H1 (cell line): Measurements from ENCODE around the gene ABHD16A. TPM values are rescaled to one million over a fixed set of nuclear protein-coding genes. Genes with fewer than 3 reads are reported as not detected.
A peak's percentile ranks its signal among the peaks of the same experiment; 100 is the strongest.

Experiments
- CTCF ChIA-PET: fragments of 300-600 bp; sonication (Branson Sonifier 250); formaldehyde crosslinking; loops from one replicate; lab custom pipeline; 2021; ENCODE audit not compliant: partially characterized antibody; lab: Charles Lee
- POLR2A ChIA-PET: fragments of 300-600 bp; sonication (Branson Sonifier 250); formaldehyde crosslinking; loops from one replicate; lab custom pipeline; 2021; ENCODE audit warnings: inconsistent platforms; ENCODE audit not compliant: partially characterized antibody; lab: Charles Lee
- DNase-seq, 2 experiments: peaks; one replicate each; pipeline versions ENCODE4 v3.0.0 to v3.0.0-alpha.2; 2010 to 2022; ENCODE audit warnings: low spot score in 2 of 2, low read depth in 1 of 2, mixed read lengths in 1 of 2
- FAIRE-seq: peaks from 2 replicates; lab custom pipeline; 2011; peaks lifted over from hg19 to GRCh38; lab: Jason Lieb, UNC
- H2AFZ ChIP-seq: 2 replicates; pipeline ENCODE4 v1.8.1; 2012; ENCODE audit warnings: low read length, inconsistent platforms
- H2AK5ac ChIP-seq: 2 replicates; pipeline ENCODE4 v1.6.1; 2013; ENCODE audit warnings: low read depth, low read length
- H2BK120ac ChIP-seq: replicated peaks from 2 replicates; pipeline ENCODE3; 2013; ENCODE audit warnings: low read depth, low read length, inconsistent platforms
- H2BK12ac ChIP-seq: 2 replicates; pipeline ENCODE4 v1.6.1; 2013; ENCODE audit warnings: low read depth, low read length
- H2BK15ac ChIP-seq: 2 replicates; pipeline ENCODE4 v1.6.1; 2013; ENCODE audit warnings: low read length
- H2BK20ac ChIP-seq: 2 replicates; pipeline ENCODE4 v1.6.1; 2013; ENCODE audit warnings: low read length
- H2BK5ac ChIP-seq: 2 replicates; pipeline ENCODE4 v1.6.1; 2013; ENCODE audit warnings: low read depth, low read length
- H3K14ac ChIP-seq: 2 replicates; pipeline ENCODE4 v1.6.1; 2013; ENCODE audit warnings: inconsistent platforms; ENCODE audit not compliant: insufficient read length
- H3K18ac ChIP-seq: 2 replicates; pipeline ENCODE4 v1.6.1; 2013; ENCODE audit warnings: low read length; ENCODE audit errors: extremely low read depth
- H3K23ac ChIP-seq: 2 replicates; pipeline ENCODE4 v1.6.1; 2013; ENCODE audit warnings: inconsistent platforms; ENCODE audit not compliant: insufficient read length
- H3K23me2 ChIP-seq: 2 replicates; pipeline ENCODE4 v1.6.1; 2013; ENCODE audit warnings: low read depth, low read length
- H3K27ac ChIP-seq: 2 replicates; pipeline ENCODE4 v1.6.1; 2011; ENCODE audit warnings: low read depth, low read length, inconsistent platforms
- H3K27me3 ChIP-seq, 4 experiments: replicated peaks in 1 of 4; 1 replicate in 1 of 4; 2 replicates in 3 of 4; pipeline versions ENCODE4 v1.6.1 to v1.8.1; 2011 to 2013; ENCODE audit warnings: low read length in 3 of 4, mild to moderate bottlenecking in 3 of 4, inconsistent platforms in 2 of 4, mixed read lengths in 2 of 4, moderate library complexity in 1 of 4; ENCODE audit not compliant: control insufficient read depth in 3 of 4, insufficient read depth in 3 of 4; ENCODE audit errors: extremely low read depth in 1 of 4
- H3K36me3 ChIP-seq, 4 experiments: 2 replicates each; pipeline versions ENCODE4 v1.6.1 to v1.8.1; 2011 to 2013; ENCODE audit warnings: mild to moderate bottlenecking in 4 of 4, low read length in 3 of 4, moderate library complexity in 2 of 4, control low read depth in 1 of 4, inconsistent platforms in 1 of 4; ENCODE audit not compliant: insufficient read depth in 4 of 4, control insufficient read depth in 2 of 4
- H3K4ac ChIP-seq: replicated peaks from 2 replicates; pipeline ENCODE3; 2013; ENCODE audit warnings: low read length, low read depth, mixed read lengths, inconsistent platforms; ENCODE audit not compliant: insufficient read length
- H3K4me1 ChIP-seq, 4 experiments: replicated peaks in 1 of 4; 1 replicate in 1 of 4; 2 replicates in 3 of 4; pipeline versions ENCODE4 v1.6.1 to v1.8.1; 2011 to 2013; ENCODE audit warnings: low read length in 3 of 4, inconsistent platforms in 2 of 4, mixed read lengths in 1 of 4; ENCODE audit not compliant: insufficient read depth in 4 of 4, control insufficient read depth in 3 of 4
- H3K4me2 ChIP-seq, 2 experiments: 2 replicates each; pipeline versions ENCODE4 v1.6.1 to v1.8.1; 2011 to 2013; ENCODE audit warnings: low read depth in 2 of 2, low read length in 2 of 2, control low read depth in 1 of 2, inconsistent platforms in 1 of 2, mild to moderate bottlenecking in 1 of 2; ENCODE audit not compliant: insufficient read depth in 1 of 2
- H3K4me3 ChIP-seq, 4 experiments: fragments of 200-600, 300-600 bp in 1 of 4; sonication (generic), shearing (Covaris generic), sonication (Bioruptor Twin) in 1 of 4; 2 replicates each; pipeline versions ENCODE4 v1.5.1 to v1.8.1; 2011 to 2016; ENCODE audit warnings: low read length in 4 of 4, low read depth in 3 of 4, control low read depth in 2 of 4, inconsistent platforms in 2 of 4, mild to moderate bottlenecking in 2 of 4, mixed read lengths in 1 of 4, moderate library complexity in 1 of 4; ENCODE audit not compliant: insufficient read depth in 2 of 4; ENCODE audit errors: extremely low read depth in 1 of 4
- H3K56ac ChIP-seq: replicated peaks from 2 replicates; pipeline ENCODE3; 2013; ENCODE audit warnings: low read depth, mild to moderate bottlenecking, mixed read lengths, low read length, inconsistent platforms; ENCODE audit not compliant: insufficient read length
- H3K79me1 ChIP-seq: 2 replicates; pipeline ENCODE4 v1.6.1; 2013; ENCODE audit warnings: low read depth, low read length, control low read depth
- H3K79me2 ChIP-seq, 2 experiments: 2 replicates each; pipeline versions ENCODE4 v1.6.1 to v1.8.1; 2012 to 2013; ENCODE audit warnings: low read length in 2 of 2, mild to moderate bottlenecking in 2 of 2, inconsistent platforms in 1 of 2; ENCODE audit not compliant: insufficient read depth in 2 of 2, control insufficient read depth in 1 of 2
- H3K9ac ChIP-seq, 4 experiments: replicated peaks in 1 of 4; 1 replicate in 1 of 4; 2 replicates in 3 of 4; pipeline versions ENCODE4 v1.6.1 to v1.8.1; 2011 to 2013; ENCODE audit warnings: low read depth in 3 of 4, low read length in 3 of 4, control low read depth in 2 of 4, mild to moderate bottlenecking in 2 of 4, moderate library complexity in 2 of 4, inconsistent platforms in 1 of 4; ENCODE audit errors: extremely low read depth in 1 of 4
- H3K9me3 ChIP-seq, 2 experiments: 2 replicates each; pipeline versions ENCODE4 v1.6.1 to v1.8.1; 2012 to 2013; ENCODE audit warnings: mild to moderate bottlenecking in 2 of 2, moderate library complexity in 2 of 2, control low read depth in 1 of 2, inconsistent platforms in 1 of 2, low read depth in 1 of 2, low read length in 1 of 2, mixed read lengths in 1 of 2; ENCODE audit not compliant: insufficient read depth in 2 of 2
- H4K20me1 ChIP-seq, 2 experiments: replicated peaks in 1 of 2; 2 replicates each; pipeline versions ENCODE3 to v1.8.1; 2011 to 2013; ENCODE audit warnings: inconsistent platforms in 2 of 2, low read length in 2 of 2, mild to moderate bottlenecking in 1 of 2; ENCODE audit not compliant: insufficient read depth in 2 of 2, control insufficient read depth in 1 of 2
- H4K5ac ChIP-seq: 2 replicates; pipeline ENCODE4 v1.6.1; 2013; ENCODE audit warnings: low read length, low read depth, mixed read lengths, inconsistent platforms; ENCODE audit not compliant: insufficient read length
- H4K8ac ChIP-seq: 2 replicates; pipeline ENCODE4 v1.8.0; 2013; ENCODE audit warnings: mild to moderate bottlenecking, moderate library complexity, low read length, inconsistent platforms; ENCODE audit not compliant: insufficient read depth; ENCODE audit errors: extremely low read depth
- H4K91ac ChIP-seq: replicated peaks from 2 replicates; pipeline ENCODE3; 2013; ENCODE audit warnings: low read length, mixed read lengths, inconsistent platforms; ENCODE audit not compliant: insufficient read length
- GTF2F1 ChIP-seq: IDR thresholded peaks from 2 replicates; pipeline ENCODE4 v1.6.1; 2012; ENCODE audit warnings: low read depth, low read length, improper control_type of control experiment, borderline replicate concordance
- PHF8 ChIP-seq: fragments of 200-600 bp; sonication (generic); conservative IDR thresholded peaks from 2 replicates; pipeline ENCODE4 v1.7.1; 2012; ENCODE audit warnings: low read depth, mild to moderate bottlenecking, inconsistent platforms, low read length, moderate library complexity
- TCF12 ChIP-seq: IDR thresholded peaks from 2 replicates; pipeline ENCODE4 v1.6.1; 2011; ENCODE audit warnings: low read depth, mild to moderate bottlenecking, low read length
- WGBS, 2 experiments: shearing (Covaris generic) in 1 of 2; methylation state at CpG; one replicate each; pipeline versions ENCODE4 v1.1.6 to v1.1.7; 2013 to 2015; ENCODE audit warnings: low lambda C conversion rate in 2 of 2, mixed read lengths in 2 of 2, inconsistent platforms in 1 of 2, low coverage in 1 of 2, missing lambda C conversion rate in 1 of 2; ENCODE audit not compliant: insufficient replicate concordance in 2 of 2, insufficient coverage in 1 of 2, insufficient read length in 1 of 2; ENCODE audit errors: extremely low coverage in 1 of 2, missing lambda C conversion rate in 1 of 2; 5-methylcytosine and 5-hydroxymethylcytosine counted together
- polyA plus RNA-seq, 7 experiments: library from polyadenylated mRNA; depleted of rRNA in 3 of 7; stranded (reverse) in 5 of 7; unstranded in 2 of 7; fragments of >200 nt in 5 of 7; fragments of 200-250 nt in 2 of 7; gene quantifications; 1 replicate in 5 of 7; 2 replicates in 1 of 7; 4 replicates in 1 of 7; pipeline versions ENCODE4 v1.2.1 to v1.2.3, GENCODE V29; 2011 to 2013; ENCODE audit warnings: missing spikeins in 2 of 7, mixed read lengths in 2 of 7
- total RNA-seq: library from RNA; stranded (reverse); fragmentation: NEBNext Ultra II Directional; extraction: Animal tissue kit (Norgen Biotek cat#: 25700); gene quantifications from 2 replicates; pipeline ENCODE4 v1.2.1, GENCODE V29; 2021
- TF ChIP-seq, protein P1 (sequence below): IDR thresholded peaks from 2 replicates; pipeline ENCODE4 v1.6.1; 2011; ENCODE audit warnings: low read depth, mild to moderate bottlenecking, low read length; ENCODE audit not compliant: insufficient read depth

ABHD16A gene
- total and polyA plus RNA-seq, 2 of the 8 experiments (the other 6 are each of a cell fraction or from before 2014, with no cell fraction given) = 32.9 to 40.2 TPM

DNA sequence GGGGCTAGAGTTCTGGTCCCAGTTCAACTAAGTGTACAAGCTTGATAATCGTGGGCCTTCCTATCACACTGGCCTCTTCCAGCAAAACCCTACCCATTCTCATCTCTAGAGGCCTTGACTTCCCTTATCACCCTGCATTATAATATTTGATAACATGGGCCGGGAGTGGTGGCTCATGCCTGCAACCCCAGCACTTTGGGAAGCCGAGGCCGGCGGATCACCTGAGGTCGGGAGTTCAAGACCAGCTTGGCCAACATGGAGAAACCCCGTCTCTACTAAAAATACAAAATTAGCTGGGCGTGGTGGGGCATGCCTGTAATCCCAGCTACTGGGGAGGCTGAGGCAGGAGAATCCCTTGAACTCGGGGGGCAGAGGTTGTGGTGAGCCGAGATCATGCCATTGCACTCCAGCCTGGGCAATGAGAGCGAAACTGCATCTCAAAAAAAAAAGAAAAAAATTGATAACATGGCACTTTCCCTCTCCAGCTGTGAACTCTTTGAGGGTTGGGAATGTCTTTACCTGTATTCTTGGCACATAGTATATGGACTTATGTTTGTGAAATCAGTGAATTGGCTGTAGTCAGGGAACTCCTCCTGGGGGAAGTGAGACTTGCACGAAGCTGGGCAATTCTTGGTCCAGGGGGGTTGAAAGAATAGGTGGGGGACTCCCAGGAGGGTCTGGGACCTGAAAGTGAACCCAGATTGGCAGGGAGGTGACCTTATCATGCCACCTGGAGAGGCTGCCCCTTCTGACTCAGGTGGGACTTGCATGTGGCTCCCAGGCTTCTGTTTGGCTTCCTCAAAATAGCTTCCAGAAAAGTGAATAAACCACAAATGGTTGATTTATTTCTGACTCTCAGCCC is 41.6 kb downstream of the ABHD16A start:
- H2BK120ac ChIP-seq = no peak overlapping the region
- peaks cover 9% of the 10 kb centered on the region for H3K23me2 ChIP-seq
- FAIRE-seq (no peak), DNase-seq (no peak)
- TF ChIP-seq GTF2F1 (no peak), PHF8 (no peak), TCF12 (no peak)
- TF ChIP-seq, protein P1, sequence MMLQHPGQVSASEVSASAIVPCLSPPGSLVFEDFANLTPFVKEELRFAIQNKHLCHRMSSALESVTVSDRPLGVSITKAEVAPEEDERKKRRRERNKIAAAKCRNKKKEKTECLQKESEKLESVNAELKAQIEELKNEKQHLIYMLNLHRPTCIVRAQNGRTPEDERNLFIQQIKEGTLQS = no peak
- H3K4ac ChIP-seq = no peak overlapping the region
- 90% methylated on average over 11 of the region's 12 CpGs; no CpG with 5 or more reads in 1 of the 2 experiments for WGBS, 2 experiments
- H3K9ac ChIP-seq = no peak overlapping the region
- no peak overlapping the region for H2BK15ac ChIP-seq
- peaks cover 0 to 45% of the 10 kb centered on the region in 2 experiments; a peak in 3 of 4 replicates for H3K79me2 ChIP-seq
- no peak overlapping the region for H3K27ac ChIP-seq
- H2BK12ac ChIP-seq = no peak overlapping the region
- POLR2A ChIA-PET = interaction anchor here (0.5 to 25.5 kb wide), 30 partner anchors 8 to 202 kb away, joined by 3 to 883 read pairs (median 4); partner anchors contain the start of genes AIF1, APOM, ATP6V1G2 and BAG6
- no peak overlapping the region for H3K56ac ChIP-seq
- H4K8ac ChIP-seq = no peak overlapping the region
- no peak overlapping the region for H2AFZ ChIP-seq
- no peak overlapping the region for H2BK5ac ChIP-seq
- H3K27me3 ChIP-seq = no peaks in the 10 kb centered on the region
- H3K79me1 ChIP-seq = peaks cover 10% of the 10 kb centered on the region
- no peak overlapping the region for H4K91ac ChIP-seq
- no peak overlapping the region for H2BK20ac ChIP-seq
- no peak overlapping the region for H3K18ac ChIP-seq
- H3K4me1 ChIP-seq = peaks cover 0 to 15% (median 4%) of the 10 kb centered on the region in 4 experiments; a peak in 5 of 7 replicates
- no peak overlapping the region for H3K14ac ChIP-seq
- peaks cover 1 to 3% of the 10 kb centered on the region in 2 experiments for H4K20me1 ChIP-seq
- peak overlapping the region in 3 of 4 experiments; percentile 85 to 94 (median 90); a peak in 5 of 8 replicates for H3K4me3 ChIP-seq
- H3K23ac ChIP-seq = no peak overlapping the region
- H3K9me3 ChIP-seq = no peaks in the 10 kb centered on the region
- H3K4me2 ChIP-seq = peak overlapping the region; percentile 94 to 95
- no peak overlapping the region for H4K5ac ChIP-seq
- CTCF ChIA-PET = interaction anchor here (0.6 to 2.1 kb wide), 18 partner anchors 8 to 226 kb away, joined by 3 to 6 read pairs (median 3); partner anchors contain the start of genes ATP6V1G2, BAG6 and LY6G5B
- no peak overlapping the region for H2AK5ac ChIP-seq
- H3K36me3 ChIP-seq = peaks cover 4 to 19% (median 9%) of the 10 kb centered on the region in 4 experiments; a peak in 6 of 8 replicates
